ENCODE results near the gene CYTH3.

Gene CYTH3

DNA sequence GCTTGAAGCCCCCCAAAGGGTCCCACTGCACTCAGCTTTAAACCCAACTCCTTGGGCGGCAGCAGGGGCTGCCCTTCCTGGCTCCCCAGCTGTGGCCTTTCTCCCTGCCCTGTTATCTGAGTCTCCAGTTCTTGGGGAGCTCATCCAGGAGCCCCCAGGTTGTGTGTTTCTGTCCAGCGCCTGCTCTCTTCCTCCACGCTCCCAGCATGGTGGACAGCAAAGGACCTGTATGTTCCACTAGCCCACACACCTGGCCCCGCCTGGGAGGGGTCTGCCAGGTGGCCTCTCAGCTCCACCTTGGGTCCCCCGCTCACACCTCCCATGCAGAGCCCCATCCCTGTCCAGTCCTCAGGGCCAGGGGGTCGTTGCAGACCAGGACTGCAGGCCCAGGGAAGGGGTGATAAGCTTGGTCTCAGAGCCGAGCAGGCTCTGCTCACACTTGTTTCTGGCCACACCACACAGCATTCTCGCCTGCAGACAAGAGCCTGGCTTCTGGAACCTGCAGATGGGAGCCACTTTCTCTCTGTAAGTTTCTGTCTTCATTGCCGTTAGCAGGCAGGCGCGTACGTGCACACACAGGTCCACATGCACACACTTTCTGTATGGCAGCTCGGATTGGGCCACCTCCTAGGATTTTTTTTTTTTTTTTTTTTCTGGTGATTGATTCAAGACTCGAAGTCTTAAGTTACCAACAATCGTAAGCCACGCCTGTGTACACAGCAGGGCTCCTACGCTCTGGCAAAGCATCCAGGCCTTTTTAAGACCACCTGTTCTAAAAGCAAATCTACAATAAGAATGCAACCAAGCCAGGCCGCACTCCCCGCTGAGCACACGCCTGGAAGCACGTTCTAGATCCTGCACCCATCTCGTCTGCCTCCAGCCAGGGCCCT lies 104.6 kb downstream of the CYTH3 start:
- FAIRE-seq (no peak), DNase-seq (ENCODE audit: low spot score) (no peak)

- DNase-seq (ENCODE audit: low spot score) (no peak), FAIRE-seq (no peak)
These were observed 105.3 kb downstream of the CYTH3 start for GRCh38 chr7:6167004-6167551.

DNA sequence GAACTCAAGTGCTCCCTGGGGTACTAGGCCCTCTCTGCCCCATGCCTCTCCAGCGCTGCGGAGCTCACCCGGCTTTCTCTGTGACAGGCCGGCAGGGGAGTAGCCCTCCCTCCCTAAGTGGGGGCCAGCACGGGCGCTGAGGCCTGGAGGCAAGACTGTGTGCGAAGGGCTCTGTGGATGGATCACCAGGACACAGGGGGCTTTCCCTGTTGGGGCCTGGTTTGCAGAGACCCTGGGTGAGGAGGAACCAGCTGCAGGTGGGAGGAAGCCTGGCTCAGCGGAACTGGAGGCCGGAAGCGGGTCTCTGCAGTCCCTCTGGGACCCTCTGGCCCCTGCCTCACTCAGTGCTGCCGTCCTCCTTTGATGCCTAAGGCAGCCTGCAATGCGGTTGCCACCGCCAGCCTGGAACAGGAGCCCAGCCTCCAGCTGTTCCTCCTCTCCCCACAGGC lies 106.0 kb downstream of the CYTH3 start:
- FAIRE-seq (no peak), DNase-seq (ENCODE audit: low spot score) (no peak)

DNA sequence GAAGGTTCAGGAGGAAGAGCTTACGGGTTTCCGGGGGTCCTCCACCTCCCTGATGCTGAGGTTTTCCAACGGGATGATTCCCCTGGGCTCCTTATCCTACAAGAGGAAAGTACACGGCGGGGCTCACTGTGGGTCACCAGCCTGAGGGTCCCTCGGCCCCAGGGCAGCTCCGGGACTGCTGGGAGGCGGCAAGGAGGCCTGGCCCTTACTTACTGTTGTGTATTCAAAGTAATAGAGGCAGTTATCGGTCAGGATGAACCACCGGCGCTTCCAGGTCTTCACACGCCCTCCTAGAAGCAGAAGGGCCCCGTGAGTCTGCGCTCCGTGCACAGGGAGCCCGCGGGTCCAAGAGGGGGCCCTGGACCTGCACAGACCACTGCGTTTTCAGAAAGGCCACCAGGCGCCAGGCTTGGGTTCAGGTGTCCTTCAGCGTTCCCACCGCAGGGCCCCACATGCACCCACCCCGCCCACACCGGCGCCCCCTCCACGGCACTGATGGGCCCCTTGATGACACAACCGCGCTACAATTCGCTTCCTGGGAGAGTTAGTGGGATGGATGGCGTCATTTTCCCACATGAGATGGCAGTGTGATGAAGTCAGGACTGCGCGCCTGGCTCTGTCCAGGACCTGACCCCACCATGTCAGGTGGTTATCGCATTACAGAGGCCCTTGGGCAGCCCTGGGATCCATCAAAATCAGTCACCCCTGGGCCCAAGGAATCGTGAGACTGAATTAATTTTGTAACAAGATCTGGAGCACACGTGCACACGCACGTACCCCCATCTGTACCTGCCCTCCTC lies 106.7 kb downstream of the CYTH3 start:
- no peak for FAIRE-seq
- DNase-seq (ENCODE audit: low spot score), result no peak

GRCh38 chr7:6165075-6165474 lies 107.3 kb downstream of the CYTH3 start:
- DNase-seq (ENCODE audit: low spot score) (no peak), FAIRE-seq (no peak)

DNA sequence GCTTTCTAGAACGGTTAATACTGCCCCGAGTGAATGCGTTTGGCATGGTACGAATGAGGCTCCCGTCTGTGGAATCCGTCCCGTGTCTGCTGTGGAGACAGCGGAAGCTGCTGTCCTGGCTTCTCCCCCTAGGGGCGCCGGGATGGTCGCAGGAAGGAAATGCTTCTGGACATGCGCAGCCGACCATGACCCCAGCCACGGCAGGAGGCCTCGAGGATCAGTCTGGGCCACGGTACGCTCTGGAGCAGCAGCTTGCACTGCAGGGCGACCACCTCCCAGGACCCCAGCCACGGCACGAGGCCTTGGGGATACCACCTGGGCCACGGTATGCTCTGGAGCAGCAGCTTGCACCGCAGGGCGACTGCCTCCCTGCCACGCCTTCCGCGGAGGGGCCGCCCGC lies 107.9 kb downstream of the CYTH3 start:
- FAIRE-seq, result no peak
- DNase-seq (ENCODE audit: low spot score), result no peak

DNA sequence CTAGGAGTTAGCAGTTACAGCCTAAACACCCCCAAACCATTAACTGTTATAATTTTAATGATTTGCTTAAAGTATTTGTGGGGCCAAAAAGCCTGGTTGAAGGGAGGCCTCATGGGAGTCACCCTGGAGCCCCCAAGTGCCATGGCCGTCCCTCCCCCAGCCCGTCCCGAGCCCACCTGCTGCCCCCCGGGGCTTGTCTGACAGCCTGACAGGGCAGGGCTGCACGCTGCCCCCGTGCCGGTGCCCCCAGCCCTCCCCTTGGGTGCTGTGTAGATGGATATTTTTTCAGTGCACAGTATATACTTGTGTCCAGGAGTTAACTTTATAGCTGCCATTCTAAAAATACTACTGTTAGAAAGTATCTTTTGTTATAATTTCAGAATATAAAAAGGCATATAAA lies 108.4 kb downstream of the CYTH3 start:
- FAIRE-seq, result no peak

GRCh38 chr7:6163402-6163801 lies 109.0 kb downstream of the CYTH3 start:
- FAIRE-seq, result no peak

More for the DNA sequence above, 108.4 kb downstream of the CYTH3 start:
- no peak for DNase-seq (ENCODE audit: low spot score)

GRCh38 chr7:6162650-6163366 lies 109.6 kb downstream of the CYTH3 start:
- FAIRE-seq (no peak), DNase-seq (ENCODE audit: low spot score) (no peak)

More at GRCh38 chr7:6163402-6163801, 109.0 kb downstream of the CYTH3 start:
- no peak for DNase-seq (ENCODE audit: low spot score)

DNA sequence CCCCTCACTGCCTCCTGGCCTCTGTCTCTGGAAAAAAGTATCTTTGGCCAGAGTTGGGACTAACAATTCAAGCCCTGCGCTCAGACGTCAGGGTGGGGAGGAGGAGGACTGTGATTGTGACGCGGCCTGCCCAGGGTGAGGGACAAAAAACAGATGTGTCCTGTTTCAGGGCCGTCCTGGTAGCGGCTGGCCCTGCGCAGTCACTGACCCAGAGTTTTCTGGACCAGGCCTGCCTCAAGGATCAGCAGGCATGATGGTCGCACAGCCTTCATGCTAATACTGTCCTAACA lies 110.1 kb downstream of the CYTH3 start:
- FAIRE-seq, result no peak
- no peak for DNase-seq (ENCODE audit: low spot score)

GRCh38 chr7:6161463-6162330 lies 110.7 kb downstream of the CYTH3 start:
- DNase-seq (ENCODE audit: low spot score) (no peak), FAIRE-seq (no peak)

GRCh38 chr7:6160191-6160623 lies 112.2 kb downstream of the CYTH3 start:
- DNase-seq (ENCODE audit: low spot score), result no peak
- no peak for FAIRE-seq

- no peak for FAIRE-seq
- no peak for DNase-seq (ENCODE audit: low spot score)
These were observed 112.8 kb downstream of the CYTH3 start for GRCh38 chr7:6159524-6160031.

- DNase-seq (ENCODE audit: low spot score), result no peak
- no peak for FAIRE-seq
These were observed 113.3 kb downstream of the CYTH3 start for GRCh38 chr7:6159097-6159483.

DNA sequence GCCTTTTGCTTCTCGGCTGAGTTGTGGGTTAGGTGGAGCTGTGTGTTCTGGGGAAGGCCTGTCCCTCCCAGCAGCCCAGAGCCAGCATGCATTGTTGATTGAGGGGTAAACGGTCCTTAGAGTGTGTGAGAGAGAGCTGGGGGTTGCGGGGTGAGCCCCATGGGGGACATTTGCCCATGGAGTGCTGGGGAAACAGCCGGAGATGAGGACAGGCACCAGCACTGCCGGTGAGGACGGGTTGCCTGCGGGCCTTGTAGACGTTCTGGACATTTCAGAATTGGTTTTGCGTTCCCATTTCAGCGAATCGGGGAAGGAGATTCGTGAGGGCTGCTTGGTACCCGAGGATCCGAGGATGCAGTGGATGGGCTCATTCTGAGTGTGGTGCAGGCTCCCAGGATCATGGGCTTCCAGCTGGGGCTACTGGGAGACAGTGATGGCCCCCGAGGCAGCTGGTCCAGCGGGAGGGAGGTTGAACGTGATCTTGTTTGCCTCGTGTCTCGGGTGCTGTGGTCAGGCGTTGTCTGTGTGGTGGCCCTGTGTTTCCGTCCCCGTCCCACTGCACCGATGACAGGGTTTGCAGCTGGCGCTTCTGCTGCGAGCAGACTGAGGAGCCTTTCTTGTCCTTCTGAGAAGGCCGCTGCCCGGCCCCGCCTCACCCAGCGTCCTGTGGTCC lies 113.9 kb downstream of the CYTH3 start:
- DNase-seq (ENCODE audit: low spot score), result no peak
- FAIRE-seq, result no peak

- no peak for DNase-seq (ENCODE audit: low spot score)
- no peak for FAIRE-seq
These were observed 114.6 kb downstream of the CYTH3 start for GRCh38 chr7:6157685-6158423.

DNA sequence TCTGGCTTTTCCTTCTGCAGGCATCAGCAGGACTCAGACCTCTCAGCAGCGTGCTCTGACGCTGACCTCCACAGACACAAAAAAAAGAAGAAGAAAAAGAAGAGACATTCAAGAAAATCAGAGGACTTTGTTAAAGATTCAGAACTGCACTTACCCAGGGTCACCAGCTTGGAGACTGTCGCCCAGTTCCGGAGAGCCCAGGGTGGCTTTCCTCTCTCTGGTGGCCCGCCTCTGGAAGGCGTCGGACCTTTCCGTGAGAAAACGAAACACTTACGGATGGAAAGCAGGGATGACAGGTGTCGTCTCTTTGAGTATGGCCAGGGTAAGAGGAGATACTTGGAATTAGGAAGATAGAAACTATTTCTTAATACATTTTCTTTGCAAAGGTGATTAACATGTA lies 115.7 kb downstream of the CYTH3 start:
- FAIRE-seq (no peak), DNase-seq (ENCODE audit: low spot score) (no peak)

- DNase-seq (ENCODE audit: low spot score), result no peak
- FAIRE-seq, result no peak
These were observed 116.8 kb downstream of the CYTH3 start for GRCh38 chr7:6155596-6155995.

All from RCC 7860 (cell line).